Stimulated activated CD8-positive, alpha-beta memory T cell treated with anti-CD3 and anti-CD28 coated beads, Interleukin-12 subunit alpha, Interleukin-12 subunit beta, amount 100 ng/mL, for 1 hour (primary cell): ENCODE results near the gene TSPAN11.

ENCODE experiments used
- DNase-seq: peaks from one replicate; pipeline ENCODE4 v3.0.0-alpha.2; 2020; ENCODE audit warnings: low read depth

The TSPAN11 gene

DNA sequence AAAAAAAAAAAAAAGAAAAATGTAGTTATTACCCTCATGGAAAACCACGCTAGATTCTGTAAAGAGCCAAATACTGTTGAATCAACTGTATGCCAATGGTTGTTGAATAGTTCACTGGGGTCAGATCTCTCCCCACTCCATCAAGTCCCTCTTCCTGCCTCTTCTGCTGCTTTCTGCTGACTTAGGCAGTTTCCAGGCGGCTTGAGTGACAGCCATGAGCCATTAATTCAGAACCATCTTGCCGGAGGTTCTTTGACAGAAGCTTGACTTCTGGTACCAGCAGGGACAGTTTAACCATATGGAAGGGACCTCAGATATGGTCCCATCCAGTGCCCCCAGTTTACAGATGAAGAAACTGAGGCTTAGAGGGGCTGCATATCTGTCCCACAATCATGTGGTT is 34.5 kb downstream of the TSPAN11 start:
- DNase-seq, result no peak

- DNase-seq, result no peak
Measured at GRCh38 chr12:30962047-30962446, 35.5 kb downstream of the TSPAN11 start.

DNA sequence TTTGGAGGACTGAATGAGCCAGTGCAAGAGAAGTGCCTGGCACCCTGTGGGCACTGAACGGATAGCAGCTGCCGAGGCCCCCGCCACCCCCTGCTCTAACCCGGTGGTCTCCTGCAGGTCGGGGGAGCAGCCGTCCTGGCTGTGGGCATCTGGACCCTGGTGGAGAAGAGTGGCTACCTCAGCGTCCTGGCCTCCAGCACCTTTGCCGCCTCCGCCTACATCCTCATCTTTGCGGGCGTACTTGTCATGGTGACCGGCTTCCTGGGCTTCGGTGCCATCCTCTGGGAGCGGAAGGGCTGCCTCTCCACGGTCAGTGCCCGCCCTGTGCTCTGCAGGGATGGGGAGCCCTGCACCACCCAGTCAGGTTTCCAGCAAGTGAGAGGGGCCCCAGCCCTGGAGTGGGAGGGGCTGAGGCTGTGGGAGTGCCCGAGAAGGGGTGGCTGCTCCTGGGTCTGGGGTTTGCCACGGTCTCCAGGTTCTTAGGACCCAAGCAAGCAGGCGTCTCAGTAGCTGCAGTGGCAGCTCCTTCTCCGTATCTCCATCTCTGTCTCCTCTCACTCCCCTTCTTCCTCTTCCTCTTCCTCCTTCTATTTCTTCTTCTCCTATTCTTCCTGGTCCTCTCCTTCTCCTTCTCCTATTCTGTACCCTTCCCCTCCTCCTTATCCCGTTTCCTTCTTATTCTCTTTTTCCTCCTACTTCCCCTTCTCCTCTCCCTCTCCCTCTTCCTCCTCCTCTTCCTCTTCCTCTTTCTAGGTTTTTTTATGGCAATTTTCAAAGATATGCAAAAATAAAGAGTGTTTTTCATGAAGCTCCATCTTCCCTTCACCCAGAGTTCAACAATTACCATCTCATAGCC is 37.4 kb downstream of the TSPAN11 start:
- no peak for DNase-seq

DNA sequence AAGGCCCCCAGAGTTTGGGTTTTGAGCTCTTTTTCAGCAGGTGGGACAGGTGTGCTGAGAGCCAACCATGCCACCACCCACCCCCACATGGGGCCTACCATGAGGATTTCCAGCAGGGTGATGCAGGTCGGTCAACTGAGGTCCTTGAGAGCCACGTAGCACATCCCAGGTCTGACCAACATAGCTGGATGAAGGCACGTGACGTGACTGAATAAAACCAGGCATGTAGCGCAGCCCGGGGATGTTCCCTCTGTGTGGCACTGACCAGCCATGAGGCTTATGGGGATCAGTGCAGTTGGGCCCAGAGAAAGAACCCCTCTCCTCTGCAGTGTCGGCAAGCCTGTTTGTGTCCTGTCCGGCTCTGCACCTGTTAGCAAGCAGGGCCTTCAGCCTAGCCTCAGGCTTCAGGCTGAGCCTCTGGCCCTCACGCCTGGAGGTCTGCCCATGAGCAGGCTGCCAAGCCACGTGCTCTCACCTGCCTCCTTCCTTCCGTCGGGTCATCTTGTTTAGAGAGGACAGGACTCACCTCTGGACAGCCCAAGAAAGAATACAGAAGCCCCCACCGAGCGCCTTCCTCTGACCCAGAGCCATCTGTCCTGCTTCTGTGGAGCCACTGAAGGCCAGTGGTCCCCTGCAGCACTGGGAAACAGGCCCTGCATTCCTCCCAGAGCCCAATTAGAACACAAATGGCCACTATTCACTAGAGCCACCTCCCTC is 38.5 kb downstream of the TSPAN11 start:
- no peak for DNase-seq

DNA sequence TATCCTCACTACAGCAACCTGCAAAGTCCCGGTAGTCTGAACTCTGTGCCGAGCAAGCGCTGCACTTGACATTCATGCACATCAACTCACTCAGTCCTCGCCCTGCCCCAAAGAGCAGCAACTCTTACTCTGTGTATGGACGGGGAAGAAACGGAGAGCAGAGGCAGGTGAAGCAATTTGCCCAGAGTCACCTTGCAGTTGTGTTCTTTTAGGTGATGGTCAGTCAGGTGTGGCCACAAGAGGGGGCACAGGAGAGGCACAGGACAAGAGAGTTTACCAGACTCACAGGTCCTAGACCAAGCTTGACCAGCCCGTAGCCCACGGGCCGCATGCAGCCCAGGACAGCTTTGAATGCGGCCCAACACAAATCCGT is 39.1 kb downstream of the TSPAN11 start:
- no peak for DNase-seq

DNA sequence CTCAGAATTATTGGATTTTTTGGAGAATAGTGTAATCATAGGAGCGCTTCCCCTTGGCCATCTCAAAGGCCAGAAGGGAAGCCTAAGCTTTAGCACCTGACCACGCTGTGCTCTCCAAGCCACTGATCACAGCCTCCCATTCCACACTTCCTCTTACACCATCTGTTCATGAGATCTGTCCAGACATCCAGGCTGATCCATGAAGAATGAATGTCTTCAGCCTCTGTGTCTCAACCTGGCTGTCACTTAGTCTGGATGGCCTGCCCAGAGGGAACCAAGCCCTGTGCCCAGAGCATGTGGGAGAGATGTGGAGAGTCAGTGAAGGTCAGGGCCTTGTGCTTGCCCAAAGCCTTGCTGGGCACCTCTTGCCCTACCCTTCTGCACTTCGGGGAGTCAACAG is 40.5 kb downstream of the TSPAN11 start:
- no peak for DNase-seq

DNA sequence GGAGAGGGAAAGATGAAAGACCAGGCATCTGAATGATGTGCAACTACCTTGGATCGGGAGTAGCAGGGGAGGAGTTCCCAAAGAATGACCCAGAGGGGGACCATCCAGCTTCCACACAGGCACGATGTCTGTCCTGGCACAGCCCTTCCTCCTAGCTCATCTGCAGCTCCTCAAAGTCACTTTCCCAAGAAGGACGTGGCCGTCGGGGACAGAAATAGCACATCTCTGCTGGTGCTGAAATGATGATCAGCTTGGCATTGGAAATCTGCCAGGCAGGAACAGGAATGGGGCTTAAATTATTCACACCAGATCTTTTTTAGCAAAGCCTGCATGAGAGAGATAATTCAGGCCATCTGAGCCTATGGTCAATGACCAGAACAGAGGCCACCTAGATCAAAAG is 41.7 kb downstream of the TSPAN11 start:
- DNase-seq, result no peak

GRCh38 chr12:30969006-30969405 is 42.5 kb downstream of the TSPAN11 start:
- no peak for DNase-seq

DNA sequence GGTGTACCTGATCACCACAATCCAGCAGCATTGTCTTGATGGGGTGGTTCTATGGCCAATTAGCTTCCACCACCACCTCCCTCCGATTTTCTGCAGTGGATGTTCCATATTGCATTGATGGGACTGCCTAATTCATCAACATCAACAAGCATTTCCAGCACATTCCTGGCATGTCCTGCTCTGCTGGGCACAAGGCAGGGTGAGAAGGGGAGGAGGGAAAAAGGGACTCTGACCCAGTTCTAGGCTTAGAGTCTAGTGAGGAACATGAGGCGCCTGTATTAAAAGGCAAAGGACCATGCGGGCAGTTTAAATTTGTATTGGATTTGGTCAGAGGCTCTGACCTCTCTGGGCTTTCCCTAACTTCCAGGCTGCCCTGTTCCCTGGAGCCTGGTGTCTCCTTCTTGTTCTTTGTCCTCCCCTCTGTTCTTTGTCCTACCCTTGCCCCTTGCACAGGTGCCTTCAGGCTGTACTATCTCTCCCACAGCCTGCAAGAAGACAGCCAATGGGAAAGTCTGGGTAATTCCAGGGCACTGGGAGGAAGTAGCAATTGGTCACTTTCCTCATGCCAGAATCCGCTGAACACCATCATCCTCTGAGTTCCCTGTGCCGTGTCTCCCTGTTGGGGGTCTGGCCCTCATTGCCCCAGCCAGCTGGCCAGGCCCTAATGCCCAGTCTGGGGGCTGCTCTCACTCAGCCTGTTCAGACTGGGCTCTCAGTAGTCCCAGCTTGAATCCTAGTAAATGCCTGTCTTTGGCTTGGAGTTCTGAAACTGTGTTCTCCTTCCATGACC is 43.3 kb downstream of the TSPAN11 start:
- DNase-seq, result no peak

GRCh38 chr12:30970559-30971197 is 44.1 kb downstream of the TSPAN11 start:
- no peak for DNase-seq

GRCh38 chr12:30972035-30972434 is 45.5 kb downstream of the TSPAN11 start:
- no peak for DNase-seq

GRCh38 chr12:30973175-30973574 is 46.6 kb downstream of the TSPAN11 start:
- DNase-seq, result no peak

- no peak for DNase-seq
Measured at GRCh38 chr12:30973830-30974229, 47.3 kb downstream of the TSPAN11 start.

- no peak for DNase-seq
Measured at GRCh38 chr12:30974746-30975500, 48.4 kb downstream of the TSPAN11 start.

GRCh38 chr12:30975581-30975980 is 49.0 kb downstream of the TSPAN11 start:
- no peak for DNase-seq

DNA sequence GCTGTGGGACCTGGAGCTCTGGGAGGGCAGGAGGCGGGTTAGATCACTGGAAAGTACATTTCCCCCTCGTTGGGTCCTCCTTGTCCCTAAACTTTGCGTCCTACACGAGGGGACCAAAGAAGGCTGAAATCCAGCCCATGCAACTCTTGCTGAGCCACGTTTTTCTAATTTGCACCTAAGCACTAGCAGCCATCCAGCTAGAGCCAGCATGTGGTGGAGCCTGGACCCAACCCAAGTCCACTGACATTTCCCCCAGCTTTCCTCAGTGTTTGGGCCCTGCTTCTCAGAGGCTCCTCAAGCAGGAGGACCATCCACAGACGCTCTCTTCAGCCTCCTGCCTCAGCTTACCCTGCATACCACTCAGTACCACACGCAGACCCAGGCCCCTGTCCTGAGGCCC is 49.7 kb downstream of the TSPAN11 start:
- no peak for DNase-seq

GRCh38 chr12:30977124-30977523 is 50.6 kb downstream of the TSPAN11 start:
- DNase-seq, result no peak

GRCh38 chr12:30977537-30978349 is 51.2 kb downstream of the TSPAN11 start:
- DNase-seq, result no peak

DNA sequence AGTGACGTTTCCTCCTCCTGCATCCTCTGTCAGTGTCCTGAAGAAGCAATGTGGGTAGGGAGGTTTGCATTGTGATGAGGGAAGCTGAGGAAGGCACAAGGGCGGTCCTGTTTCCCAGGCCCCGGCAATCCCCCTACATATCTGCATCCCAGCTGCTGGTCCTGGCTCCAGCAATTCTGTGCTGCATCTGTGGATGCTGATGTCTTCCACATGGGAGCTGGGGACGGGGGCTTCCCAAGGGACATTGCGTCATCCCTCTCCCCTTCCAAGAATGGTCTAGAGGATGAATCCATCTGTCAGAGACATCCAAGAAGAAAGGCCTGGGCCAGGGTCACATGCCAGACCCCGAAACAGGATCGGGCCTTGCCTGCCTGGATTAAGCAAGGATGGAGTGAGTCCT is 52.1 kb downstream of the TSPAN11 start:
- no peak for DNase-seq

DNA sequence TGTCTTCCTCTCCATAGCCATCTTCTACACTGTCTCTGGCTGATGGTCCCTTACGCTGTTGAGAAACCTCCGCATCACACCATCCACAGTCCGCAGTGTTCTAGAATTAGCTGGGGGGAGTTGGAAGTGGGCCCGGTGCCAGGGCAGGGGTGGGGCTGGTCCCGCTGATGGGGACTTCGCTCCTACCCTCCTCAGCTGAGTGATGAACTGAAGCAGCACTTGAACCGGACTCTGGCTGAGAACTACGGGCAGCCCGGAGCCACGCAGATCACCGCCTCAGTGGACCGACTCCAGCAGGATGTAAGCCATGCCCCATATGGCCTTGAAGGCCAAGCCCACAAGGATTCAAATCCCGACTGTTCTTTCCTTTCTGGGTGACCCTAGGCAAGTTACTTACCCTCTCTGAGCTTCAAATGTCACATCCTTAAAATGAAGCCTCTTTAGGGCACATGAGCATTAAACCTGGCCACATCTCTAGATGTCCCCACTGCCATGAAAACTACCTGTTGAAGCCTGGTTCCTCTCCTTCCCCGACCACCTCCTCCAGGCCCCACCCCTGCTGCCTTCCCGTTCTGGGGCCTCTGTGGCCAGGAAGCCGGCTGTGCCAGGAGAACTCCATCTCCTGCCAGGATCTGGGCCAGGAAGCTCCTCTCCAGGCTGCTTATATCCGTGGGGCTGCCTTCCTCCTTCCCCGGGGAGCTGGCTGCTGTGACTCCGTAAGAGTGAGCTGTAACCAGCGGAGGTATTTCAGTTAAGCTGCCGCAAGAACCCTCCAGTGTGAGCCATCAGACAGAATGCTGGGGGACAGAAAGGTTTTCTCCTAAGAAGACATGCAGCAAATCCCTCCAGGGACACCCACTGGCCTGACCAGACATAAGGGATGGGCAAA is 53.1 kb downstream of the TSPAN11 start:
- DNase-seq, result no peak
